ENCODE measurements around the gene RALB. TPM values are rescaled to one million over a fixed set of nuclear protein-coding genes. Genes with fewer than 3 reads are reported as not detected.

The RALB gene
- total RNA-seq, 2 experiments from 2014 or later: 52.5 to 52.9 TPM

DNA sequence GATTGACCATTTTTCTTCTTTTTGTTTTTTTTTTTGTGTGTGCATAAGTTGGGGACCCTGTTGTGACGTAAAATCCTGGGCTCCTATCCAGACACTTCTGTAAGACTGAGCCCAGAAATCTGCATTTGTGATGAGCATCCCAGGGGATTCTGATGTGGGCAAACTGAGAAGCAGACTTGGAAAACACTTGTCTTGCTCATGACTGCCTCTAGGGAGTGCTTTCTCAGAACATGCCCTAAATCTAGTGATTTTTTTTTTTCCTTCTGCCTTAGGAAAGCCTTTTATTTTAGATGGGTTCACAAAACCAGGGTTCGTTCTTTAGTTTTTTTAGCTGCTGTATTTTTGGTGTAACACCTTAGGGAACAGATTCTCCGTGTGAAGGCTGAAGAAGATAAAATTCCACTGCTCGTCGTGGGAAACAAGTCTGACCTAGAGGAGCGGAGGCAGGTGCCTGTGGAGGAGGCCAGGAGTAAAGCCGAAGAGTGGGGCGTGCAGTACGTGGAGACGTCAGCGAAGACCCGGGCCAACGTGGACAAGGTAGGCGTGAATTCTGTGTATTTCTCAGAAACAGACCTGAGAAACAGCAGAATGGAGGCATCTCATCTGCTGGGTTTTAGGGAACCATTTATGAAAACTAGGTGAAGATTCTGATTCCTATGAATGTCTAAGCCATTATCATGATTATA, 36.7 kb downstream of the RALB start:
- Mint-ChIP-seq H3K4me3 (no peak overlapping the region), H3K27me3 (no peaks in the 10 kb centered on the region), H3K4me1 (ENCODE audit: low read depth) (peaks cover 27% of the 10 kb centered on the region), H3K27ac (no peak overlapping the region), H3K36me3 (peaks cover 36% of the 10 kb centered on the region), H3K9me3 (no peaks in the 10 kb centered on the region)
- intact Hi-C loops (cut with micrococcal nuclease): no loop called here
- ChIA-PET POLR2A (no interaction called here), CTCF (interaction anchor here (1.6 kb wide), 1 partner anchor 114 kb away, joined by 5 read pairs; no protein-coding TSS in a partner anchor)
- DNase-seq: no peak

GRCh38 chr2:120290737-120291136, 38.1 kb downstream of the RALB start:
- no peak for DNase-seq
- Mint-ChIP-seq H3K27me3 (no peaks in the 10 kb centered on the region), H3K36me3 (peaks cover 38% of the 10 kb centered on the region), H3K4me3 (no peak overlapping the region), H3K4me1 (ENCODE audit: low read depth) (peaks cover 27% of the 10 kb centered on the region), H3K27ac (no peak overlapping the region), H3K9me3 (no peaks in the 10 kb centered on the region)
- CTCF ChIA-PET: interaction anchor here (1.1 to 2.8 kb wide), 2 partner anchors 22 to 115 kb away, joined by 6 to 12 read pairs; no protein-coding TSS in a partner anchor
- intact Hi-C loops (cut with micrococcal nuclease): no loop called here
- POLR2A ChIA-PET: no interaction called here

GRCh38 chr2:120291401-120292311, 39.0 kb downstream of the RALB start:
- CTCF ChIA-PET: interaction anchor here (1.1 to 2.8 kb wide), 5 partner anchors 20 to 116 kb away, joined by 3 to 15 read pairs (median 6); no protein-coding TSS in a partner anchor
- H3K9me3 Mint-ChIP-seq: no peaks in the 10 kb centered on the region
- no peak for DNase-seq
- H3K27ac Mint-ChIP-seq: peak overlapping the region; percentile 23
- H3K4me1 Mint-ChIP-seq (ENCODE audit: low read depth): peaks cover 21% of the 10 kb centered on the region
- H3K27me3 Mint-ChIP-seq: no peaks in the 10 kb centered on the region
- intact Hi-C loops (cut with micrococcal nuclease): no loop called here
- peaks cover 40% of the 10 kb centered on the region for H3K36me3 Mint-ChIP-seq
- H3K4me3 Mint-ChIP-seq: no peak overlapping the region
- POLR2A ChIA-PET: no interaction called here

GRCh38 chr2:120293096-120294007, 40.7 kb downstream of the RALB start:
- Mint-ChIP-seq H3K9me3 (no peaks in the 10 kb centered on the region), H3K4me1 (ENCODE audit: low read depth) (peaks cover 7% of the 10 kb centered on the region), H3K36me3 (peaks cover 40% of the 10 kb centered on the region), H3K4me3 (no peak overlapping the region), H3K27ac (no peak overlapping the region), H3K27me3 (no peaks in the 10 kb centered on the region)
- intact Hi-C loops (cut with micrococcal nuclease): no loop called here
- CTCF ChIA-PET: interaction anchor here (0.6 to 2.8 kb wide), 5 partner anchors 20 to 540 kb away, joined by 3 to 15 read pairs (median 4); partner anchors contain the start of gene RALB
- POLR2A ChIA-PET: no interaction called here
- DNase-seq: no peak

GRCh38 chr2:120294008-120294340, 41.3 kb downstream of the RALB start:
- DNase-seq: no peak
- CTCF ChIA-PET: interaction anchor here (2.4 kb wide), 1 partner anchor 19 kb away, joined by 15 read pairs; no protein-coding TSS in a partner anchor
- H3K4me1 Mint-ChIP-seq (ENCODE audit: low read depth): peaks cover 7% of the 10 kb centered on the region
- H3K27ac Mint-ChIP-seq: no peak overlapping the region
- no peak overlapping the region for H3K4me3 Mint-ChIP-seq
- no peaks in the 10 kb centered on the region for H3K9me3 Mint-ChIP-seq
- no peaks in the 10 kb centered on the region for H3K27me3 Mint-ChIP-seq
- H3K36me3 Mint-ChIP-seq: peaks cover 41% of the 10 kb centered on the region
- intact Hi-C loops (cut with micrococcal nuclease): no loop called here
- POLR2A ChIA-PET: no interaction called here

GRCh38 chr2:120298173-120298835, 45.7 kb downstream of the RALB start:
- intact Hi-C loops (cut with micrococcal nuclease): no loop called here
- ChIA-PET CTCF (interaction anchor here (0.9 to 2.0 kb wide), 4 partner anchors 14 to 122 kb away, joined by 3 to 12 read pairs (median 4); partner anchors contain the start of gene TMEM185B), POLR2A (interaction anchor here (0.8 kb wide), 1 partner anchor 14 kb away, joined by 3 read pairs; no protein-coding TSS in a partner anchor)
- no peak for DNase-seq
- Mint-ChIP-seq H3K27me3 (no peaks in the 10 kb centered on the region), H3K4me1 (ENCODE audit: low read depth) (no peaks in the 10 kb centered on the region), H3K4me3 (no peak overlapping the region), H3K36me3 (peaks cover 42% of the 10 kb centered on the region), H3K9me3 (no peaks in the 10 kb centered on the region), H3K27ac (no peak overlapping the region)

DNA sequence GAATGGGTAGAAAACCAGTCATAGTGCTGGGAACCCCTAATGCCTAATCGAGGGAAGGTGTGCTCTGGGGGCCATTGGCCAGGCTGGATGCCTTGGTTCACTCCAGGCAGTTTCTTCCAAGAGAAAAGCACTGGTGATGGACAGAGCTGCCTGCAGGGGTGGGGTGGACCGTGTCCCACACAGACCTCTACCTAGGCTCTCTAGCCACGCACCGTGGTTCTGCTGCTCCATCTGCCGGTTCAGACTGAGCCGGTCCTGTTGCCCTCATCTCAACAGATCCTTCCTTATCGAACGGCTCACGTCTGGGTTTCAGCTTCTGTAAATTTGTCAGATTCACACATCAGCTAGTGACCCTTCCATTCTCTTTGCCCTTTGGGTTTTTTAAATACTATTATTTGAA, 46.4 kb downstream of the RALB start:
- no peak overlapping the region for H3K27ac Mint-ChIP-seq
- DNase-seq: no peak
- intact Hi-C loops (cut with micrococcal nuclease): no loop called here

DNA sequence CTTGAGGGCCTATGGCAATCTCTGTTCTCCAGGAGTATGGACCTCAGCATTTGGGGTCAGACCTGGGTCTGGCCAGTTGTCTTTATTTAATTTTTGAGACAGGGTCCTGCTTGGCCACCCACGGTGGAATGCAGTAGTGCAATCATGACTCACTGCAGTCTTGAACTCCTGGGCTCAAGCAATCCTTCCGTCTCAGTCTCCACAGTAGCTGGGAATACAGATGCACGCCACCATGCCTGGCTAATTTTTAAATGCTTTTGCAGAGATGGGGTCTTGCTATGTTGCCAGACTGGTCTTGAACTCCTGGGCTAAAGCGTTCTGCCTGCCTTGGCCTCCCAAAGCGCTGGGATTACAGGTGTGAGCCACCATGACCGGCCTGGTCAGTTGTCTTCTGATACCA, 46.9 kb downstream of the RALB start:
- Mint-ChIP-seq H3K4me3 (no peak overlapping the region), H3K27ac (no peak overlapping the region), H3K4me1 (ENCODE audit: low read depth) (no peaks in the 10 kb centered on the region), H3K36me3 (peaks cover 32% of the 10 kb centered on the region), H3K9me3 (no peaks in the 10 kb centered on the region), H3K27me3 (no peaks in the 10 kb centered on the region)
- POLR2A ChIA-PET: no interaction called here
- DNase-seq: no peak
- CTCF ChIA-PET: no interaction called here
- intact Hi-C loops (cut with micrococcal nuclease): no loop called here

More for the DNA sequence above, 46.4 kb downstream of the RALB start:
- Mint-ChIP-seq H3K9me3 (no peaks in the 10 kb centered on the region), H3K36me3 (peaks cover 38% of the 10 kb centered on the region), H3K4me1 (ENCODE audit: low read depth) (no peaks in the 10 kb centered on the region), H3K27me3 (no peaks in the 10 kb centered on the region), H3K4me3 (no peak overlapping the region)
- POLR2A ChIA-PET: interaction anchor here (0.8 kb wide), 1 partner anchor 13 kb away, joined by 3 read pairs; no protein-coding TSS in a partner anchor
- CTCF ChIA-PET: interaction anchor here (0.9 to 1.3 kb wide), 2 partner anchors 14 to 76 kb away, joined by 3 to 4 read pairs; partner anchors contain the start of gene TMEM185B

- no peaks in the 10 kb centered on the region for H3K27me3 Mint-ChIP-seq
- ChIA-PET CTCF (interaction anchor here (0.6 kb wide), 1 partner anchor 13 kb away, joined by 5 read pairs; no protein-coding TSS in a partner anchor), POLR2A (no interaction called here)
- no peak for DNase-seq
- H3K4me3 Mint-ChIP-seq: no peak overlapping the region
- H3K9me3 Mint-ChIP-seq: no peaks in the 10 kb centered on the region
- intact Hi-C loops (cut with micrococcal nuclease): no loop called here
- peaks cover 31% of the 10 kb centered on the region for H3K36me3 Mint-ChIP-seq
- no peak overlapping the region for H3K27ac Mint-ChIP-seq
- no peaks in the 10 kb centered on the region for H3K4me1 Mint-ChIP-seq (ENCODE audit: low read depth)
Measured at GRCh38 chr2:120300385-120300784, 47.7 kb downstream of the RALB start.

DNA sequence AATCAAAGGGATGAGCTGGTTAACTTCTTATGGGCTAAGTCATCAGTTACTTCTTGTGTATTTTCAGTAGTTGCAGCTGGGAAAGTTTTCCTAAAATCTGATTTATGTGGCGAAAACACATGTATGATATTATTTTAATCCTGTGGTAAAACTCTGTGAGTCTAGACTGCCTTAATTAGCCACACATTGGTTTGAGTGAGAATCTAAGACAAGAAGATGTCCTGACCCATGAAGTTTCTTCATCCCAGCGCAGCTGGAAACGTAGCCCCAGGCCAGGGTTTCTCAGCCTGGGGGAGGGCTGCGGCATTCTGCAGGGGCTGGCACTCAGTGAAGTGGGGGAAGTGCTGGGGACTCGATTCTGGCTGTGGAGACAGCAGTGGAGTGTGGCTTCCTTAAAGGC, 48.6 kb downstream of the RALB start:
- Mint-ChIP-seq H3K27me3 (no peaks in the 10 kb centered on the region), H3K27ac (no peak overlapping the region), H3K4me3 (no peak overlapping the region), H3K9me3 (no peaks in the 10 kb centered on the region), H3K4me1 (ENCODE audit: low read depth) (no peaks in the 10 kb centered on the region), H3K36me3 (peaks cover 30% of the 10 kb centered on the region)
- CTCF ChIA-PET: interaction anchor here (0.7 kb wide), 1 partner anchor 94 kb away, joined by 3 read pairs; no protein-coding TSS in a partner anchor
- DNase-seq: no peak
- intact Hi-C loops (cut with micrococcal nuclease): no loop called here
- POLR2A ChIA-PET: no interaction called here

GRCh38 chr2:120302301-120302700, 49.6 kb downstream of the RALB start:
- Mint-ChIP-seq H3K27ac (no peak overlapping the region), H3K4me3 (no peak overlapping the region), H3K27me3 (no peaks in the 10 kb centered on the region), H3K36me3 (peaks cover 27% of the 10 kb centered on the region), H3K9me3 (no peaks in the 10 kb centered on the region), H3K4me1 (ENCODE audit: low read depth) (no peaks in the 10 kb centered on the region)
- CTCF ChIA-PET: no interaction called here
- POLR2A ChIA-PET: no interaction called here
- DNase-seq: no peak
- intact Hi-C loops (cut with micrococcal nuclease): no loop called here

All from activated CD4-positive, alpha-beta memory T cell treated with anti-CD3 and anti-CD28 coated beads for 36 hours (primary cell).